NCI-H345 treated with DMSO at 0.1 percent for 48 hours (cell line): ENCODE data around the gene WNK3.

Experiments
- DNase-seq: peaks from one replicate; lab custom pipeline; 2025; ENCODE audit not compliant: unreplicated experiment; lab: John Stamatoyannopoulos, UW

Gene WNK3

GRCh38 chrX:54171527-54172250 lies 186.2 kb downstream of the WNK3 start:
- no peak for DNase-seq

GRCh38 chrX:54171091-54171490 lies 186.8 kb downstream of the WNK3 start:
- no peak for DNase-seq

DNA sequence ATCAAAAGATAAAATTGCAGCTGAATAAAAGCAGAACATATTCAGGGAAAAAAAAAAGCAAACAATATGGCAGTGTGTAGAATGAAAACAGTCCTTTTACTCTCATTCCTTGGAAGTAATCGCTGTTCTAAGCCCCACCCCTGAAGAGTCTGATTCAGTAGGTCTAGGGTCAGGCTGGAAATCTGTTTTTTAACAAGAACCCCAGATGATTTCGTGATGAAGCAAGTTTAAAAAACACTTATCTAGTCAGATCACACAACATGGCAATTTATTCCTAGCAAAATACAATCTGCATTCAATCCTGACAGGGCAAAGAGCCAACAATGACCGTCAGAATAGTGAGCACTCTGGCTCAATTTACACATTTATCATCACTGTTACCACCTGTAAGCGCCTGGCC lies 190.9 kb downstream of the WNK3 start:
- no peak for DNase-seq

DNA sequence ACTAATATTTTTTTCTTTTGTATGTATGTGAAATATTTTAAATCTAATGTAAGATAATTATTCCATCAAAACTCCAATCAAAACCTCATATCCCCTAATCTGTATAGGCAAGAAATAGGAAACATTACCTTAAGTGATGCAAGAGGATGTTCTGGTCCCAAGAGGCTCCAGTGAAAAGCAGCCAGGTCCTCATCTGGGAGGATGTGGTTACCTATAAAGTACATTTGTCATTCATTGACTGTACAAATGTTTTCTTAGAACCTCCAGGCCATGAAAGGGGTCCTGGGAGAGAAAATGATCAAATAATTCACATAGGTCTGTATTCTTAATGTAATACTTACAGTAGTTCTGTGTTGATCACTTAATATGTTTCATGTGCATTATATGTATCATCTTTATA lies 200.3 kb downstream of the WNK3 start:
- no peak for DNase-seq
